K562 (cell line): ENCODE data around the gene GPR68. TPM values are rescaled to one million over a fixed set of nuclear protein-coding genes. Genes with fewer than 3 reads are reported as not detected.

Experiments used
- ATAC-seq: fragments of 200-7000 bp; cut with Tn5 transposase; 3 replicates; pipeline ENCODE4 v1.9.1; 2020; ENCODE audit warnings: moderate library complexity
- BruUV-seq: library from RNA; stranded (reverse); fragments of 400-500 nt; replicated peaks from 2 replicates; lab custom pipeline; 2021; lab: Mats Ljungman, UMichigan
- CTCF ChIA-PET: fragments of 300-600 bp; formaldehyde crosslinking; extraction: SDS; loops from one replicate; lab custom pipeline; 2021; ENCODE audit warnings: low intra/inter-chr PET ratio; lab: Yijun Ruan, JAX
- POLR2A ChIA-PET: fragments of 300-600, 350-650 bp; sonication (Branson Sonifier 250); formaldehyde crosslinking; extraction: SDS; loops from one replicate; lab custom pipeline; 2021; ENCODE audit warnings: antibody characterized with exemption, inconsistent platforms; lab: Yijun Ruan, JAX
- DNase-seq, 4 experiments: peaks; one replicate each; pipeline versions ENCODE4 v3.0.0 to v3.0.0-alpha.2; 2011 to 2018; ENCODE audit warnings: low spot score in 3 of 4, mixed read lengths in 3 of 4; ENCODE audit errors: extremely low read depth in 1 of 4
- FAIRE-seq: peaks from 2 replicates; lab custom pipeline; 2011; peaks lifted over from hg19 to GRCh38; lab: Jason Lieb, UNC
- H2AFZ ChIP-seq: 2 replicates; pipeline ENCODE4 v1.6.0; 2011; ENCODE audit warnings: low read depth, low read length, control low read depth, inconsistent platforms
- H3K27ac ChIP-seq: fragments of 200-600 bp; 3 replicates; pipeline ENCODE4 v1.8.0; 2011; ENCODE audit warnings: low read depth, mild to moderate bottlenecking, control low read depth, inconsistent platforms, low read length, moderate library complexity, mixed read lengths; ENCODE audit errors: extremely low read depth
- H3K27me3 ChIP-seq, 2 experiments: fragments of 300-600 bp in 1 of 2; 2 replicates in 1 of 2; 3 replicates in 1 of 2; pipeline versions ENCODE4 v1.6.0 to v1.8.0; 2011; ENCODE audit warnings: inconsistent platforms in 2 of 2, low read length in 2 of 2, mild to moderate bottlenecking in 1 of 2, mixed read lengths in 1 of 2, moderate library complexity in 1 of 2; ENCODE audit not compliant: control insufficient read depth in 2 of 2, insufficient read depth in 2 of 2
- H3K36me3 ChIP-seq: fragments of 300-600 bp; 3 replicates; pipeline ENCODE4 v1.8.0; 2011; ENCODE audit warnings: mild to moderate bottlenecking, low read length, inconsistent platforms; ENCODE audit not compliant: control insufficient read depth, insufficient read depth
- H3K4me1 ChIP-seq, 2 experiments: fragments of 200-600 bp in 1 of 2; replicated peaks in 1 of 2; 2 replicates in 1 of 2; 3 replicates in 1 of 2; pipeline versions ENCODE4 v1.5.1 to v1.8.0; 2011; ENCODE audit warnings: inconsistent platforms in 2 of 2, low read length in 2 of 2, mild to moderate bottlenecking in 1 of 2, mixed read lengths in 1 of 2, moderate library complexity in 1 of 2; ENCODE audit not compliant: control insufficient read depth in 2 of 2, insufficient read depth in 2 of 2
- H3K4me2 ChIP-seq: 2 replicates; pipeline ENCODE4 v1.6.1; 2011; ENCODE audit warnings: low read length, control low read depth, inconsistent platforms, mixed read lengths; ENCODE audit not compliant: insufficient read depth
- H3K4me3 ChIP-seq: fragments of 200-600 bp; sonication (generic), shearing (Covaris generic); 2 replicates; pipeline ENCODE4 v1.5.1; 2016; ENCODE audit warnings: control low read depth, inconsistent platforms
- H3K79me2 ChIP-seq: fragments of 200-600 bp; 3 replicates; pipeline ENCODE4 v1.8.0; 2011; ENCODE audit warnings: low read length, inconsistent platforms; ENCODE audit not compliant: control insufficient read depth, insufficient read depth
- H3K9ac ChIP-seq, 2 experiments: 2 replicates each; pipeline versions ENCODE4 v1.6.0 to v1.6.1; 2011; ENCODE audit warnings: low read depth in 2 of 2, low read length in 2 of 2, control low read depth in 1 of 2, inconsistent platforms in 1 of 2, mild to moderate bottlenecking in 1 of 2, mixed read lengths in 1 of 2; ENCODE audit not compliant: insufficient read depth in 1 of 2
- H3K9me1 ChIP-seq: one replicate; pipeline ENCODE4 v1.6.0; 2011; ENCODE audit warnings: inconsistent platforms, mild to moderate bottlenecking, low read length, moderate library complexity; ENCODE audit not compliant: control insufficient read depth, insufficient read depth
- H3K9me3 ChIP-seq: replicated peaks from 2 replicates; pipeline ENCODE4 v1.5.1; 2011; ENCODE audit warnings: low read depth, low read length, inconsistent platforms; ENCODE audit not compliant: control insufficient read depth, insufficient read depth
- H4K20me1 ChIP-seq: replicated peaks from 2 replicates; pipeline ENCODE4 v1.6.1; 2011; ENCODE audit warnings: low read length, inconsistent platforms, mixed read lengths; ENCODE audit not compliant: control insufficient read depth, insufficient read depth
- ATF6 ChIP-seq: sonication (generic); formaldehyde crosslinking; IDR thresholded peaks from 2 replicates; pipeline ENCODE4 v1.4.0; 2020; ENCODE audit warnings: mild to moderate bottlenecking, missing genetic modification reagents
- CBX2 ChIP-seq: fragments of 200-600 bp; sonication (generic); IDR thresholded peaks from one replicate; pipeline ENCODE4 v1.6.1; 2012; ENCODE audit warnings: mild to moderate bottlenecking, low read length, inconsistent platforms; ENCODE audit not compliant: insufficient read depth, poor library complexity, severe bottlenecking
- DLX4 ChIP-seq: fragments of 250-450 bp; sonication (Bioruptor Pico); IDR thresholded peaks from 2 replicates; pipeline ENCODE4 v1.6.1; 2021; ENCODE audit warnings: mild to moderate bottlenecking
- GABPB2 ChIP-seq: fragments of 250-450 bp; sonication (Bioruptor Pico); conservative IDR thresholded peaks from 2 replicates; pipeline ENCODE4 v1.5.1; 2021; ENCODE audit warnings: mild to moderate bottlenecking
- RCOR1 ChIP-seq, 2 experiments: IDR thresholded peaks; 2 replicates each; pipeline ENCODE4 v1.6.1; 2012; ENCODE audit warnings: low read depth in 2 of 2, low read length in 2 of 2, borderline replicate concordance in 1 of 2, improper control_type of control experiment in 1 of 2
- ZFX ChIP-seq: sonication (generic); formaldehyde crosslinking; IDR thresholded peaks from 2 replicates; pipeline ENCODE4 v1.8.0; 2022; ENCODE audit warnings: mild to moderate bottlenecking, missing genetic modification reagents, moderate library complexity
- ZNF609 ChIP-seq: sonication (generic); formaldehyde crosslinking; IDR thresholded peaks from 2 replicates; pipeline ENCODE4 v1.8.1; 2023; ENCODE audit warnings: missing genetic modification reagents, mild to moderate bottlenecking, borderline replicate concordance
- WGBS: fragments of 100-300 bp; shearing (Covaris generic); methylation state at CpG from one replicate; pipeline ENCODE4 v1.1.6; 2016; ENCODE audit warnings: low coverage, mixed read lengths; ENCODE audit not compliant: insufficient coverage; ENCODE audit errors: missing lambda C conversion rate; 5-methylcytosine and 5-hydroxymethylcytosine counted together
- in situ Hi-C: fragments of 300-500 bp; cut with MboI; formaldehyde crosslinking; loops from 4 replicates; pipeline ENCODE4 v1.15.0; 2018; ENCODE audit warnings: inconsistent platforms, mixed read lengths
- intact Hi-C: fragments of 100-400 bp; cut with micrococcal nuclease; formaldehyde crosslinking; loops from 2 replicates; pipeline ENCODE4 v1.14.2; 2022
- polyA plus RNA-seq, 8 experiments: library from polyadenylated mRNA; depleted of rRNA in 4 of 8; stranded (reverse) in 5 of 8; unstranded in 3 of 8; fragments of >200 nt; fragmentation: Nextera tagmentation in 2 of 8; fragmentation: Illumina TruSeq in 1 of 8; extraction: Ambion mirVana in 2 of 8; extraction: Trizol in 1 of 8; gene quantifications; 2 replicates each; pipeline versions ENCODE4 v1.2.1 to v1.2.3, GENCODE V29; 2011 to 2014; ENCODE audit warnings: inconsistent platforms in 1 of 8, missing spikeins in 1 of 8
- total RNA-seq, 7 experiments: library from RNA; depleted of rRNA in 6 of 7; stranded (reverse); fragments of >200 nt in 6 of 7; fragmentation: Illumina TruSeq in 2 of 7; extraction: Trizol in 2 of 7; gene quantifications; 2 replicates each; pipeline versions ENCODE4 v1.2.1 to v1.2.3, GENCODE V29; 2011 to 2021; ENCODE audit warnings: low replicate concordance in 1 of 7

GPR68 gene
- total and polyA plus RNA-seq, 9 of the 15 experiments (the other 6 are each of a cell fraction or from before 2014, with no cell fraction given): 0.41 to 9.4 (median 3.7) TPM

GRCh38 chr14:91245029-91245428, 525 bp upstream of the GPR68 start:
- ChIA-PET CTCF (no interaction called here), POLR2A (no interaction called here)
- Histone ChIP-seq H3K4me2 (no peak overlapping the region), H2AFZ (no peak overlapping the region), H3K27ac (no peak overlapping the region), H3K9ac (no peak overlapping the region), H4K20me1 (no peaks in the 10 kb centered on the region), H3K4me3 (no peak overlapping the region), H3K79me2 (no peaks in the 10 kb centered on the region), H3K4me1 (peaks cover 0 to 5% of the 10 kb centered on the region in 2 experiments; a peak in 2 of 5 replicates), H3K27me3 (no peaks in the 10 kb centered on the region), H3K9me3 (no peaks in the 10 kb centered on the region), H3K9me1 (no peaks in the 10 kb centered on the region), H3K36me3 (no peaks in the 10 kb centered on the region)
- DNase-seq (no peak), ATAC-seq (no peak), FAIRE-seq (no peak)
- intact Hi-C loops: no loop called here
- in situ Hi-C loops: no loop called here
- BruUV-seq: no TSS peak
- TF ChIP-seq ATF6 (CRISPR knock-in tag): no peak
- TF ChIP-seq DLX4 (CRISPR knock-in tag): no peak
- 70% methylated on average over 8 of the region's 9 CpGs for WGBS

GRCh38 chr14:91243074-91243471, 1.4 kb downstream of the GPR68 start:
- no peaks in the 10 kb centered on the region for H3K9me1 ChIP-seq
- TF ChIP-seq CBX2: no peak
- TF ChIP-seq ZNF609 (CRISPR knock-in tag): no peak
- no peak for TF ChIP-seq ZFX (CRISPR knock-in tag)
- TF ChIP-seq RCOR1 (IDR thresholded peaks at IDR 0.05; ENCODE audit: borderline replicate concordance in 1 of 2, low read depth in 2 of 2, low read length in 2 of 2): no peak
- no peak for TF ChIP-seq GABPB2
- H3K4me1 ChIP-seq: peaks cover 0 to 5% of the 10 kb centered on the region in 2 experiments; a peak in 2 of 5 replicates
- intact Hi-C loops: no loop called here
- H3K36me3 ChIP-seq: no peaks in the 10 kb centered on the region
- H3K27ac ChIP-seq: no peak overlapping the region
- no TSS peak for BruUV-seq
- no peaks in the 10 kb centered on the region for H3K27me3 ChIP-seq
- FAIRE-seq: no peak
- no peaks in the 10 kb centered on the region for H4K20me1 ChIP-seq
- H3K4me2 ChIP-seq: no peak overlapping the region
- H2AFZ ChIP-seq: no peak overlapping the region
- no peak for ATAC-seq
- CTCF ChIA-PET: no interaction called here
- 64% methylated on average over 5 of the region's 6 CpGs for WGBS
- POLR2A ChIA-PET: no interaction called here
- no peak overlapping the region for H3K4me3 ChIP-seq
- in situ Hi-C loops: no loop called here
- no peaks in the 10 kb centered on the region for H3K79me2 ChIP-seq
- H3K9ac ChIP-seq: no peak overlapping the region
- DNase-seq: no peak
- no peaks in the 10 kb centered on the region for H3K9me3 ChIP-seq
